ENCODE results near the gene SLX4IP. TPM values are rescaled to one million over a fixed set of nuclear protein-coding genes. Genes with fewer than 3 reads are reported as not detected.

The SLX4IP gene
- total and polyA plus RNA-seq, 2 of the 13 experiments (the other 11 are each of a cell fraction or from before 2014, with no cell fraction given) = 3.6 to 7.3 TPM

DNA sequence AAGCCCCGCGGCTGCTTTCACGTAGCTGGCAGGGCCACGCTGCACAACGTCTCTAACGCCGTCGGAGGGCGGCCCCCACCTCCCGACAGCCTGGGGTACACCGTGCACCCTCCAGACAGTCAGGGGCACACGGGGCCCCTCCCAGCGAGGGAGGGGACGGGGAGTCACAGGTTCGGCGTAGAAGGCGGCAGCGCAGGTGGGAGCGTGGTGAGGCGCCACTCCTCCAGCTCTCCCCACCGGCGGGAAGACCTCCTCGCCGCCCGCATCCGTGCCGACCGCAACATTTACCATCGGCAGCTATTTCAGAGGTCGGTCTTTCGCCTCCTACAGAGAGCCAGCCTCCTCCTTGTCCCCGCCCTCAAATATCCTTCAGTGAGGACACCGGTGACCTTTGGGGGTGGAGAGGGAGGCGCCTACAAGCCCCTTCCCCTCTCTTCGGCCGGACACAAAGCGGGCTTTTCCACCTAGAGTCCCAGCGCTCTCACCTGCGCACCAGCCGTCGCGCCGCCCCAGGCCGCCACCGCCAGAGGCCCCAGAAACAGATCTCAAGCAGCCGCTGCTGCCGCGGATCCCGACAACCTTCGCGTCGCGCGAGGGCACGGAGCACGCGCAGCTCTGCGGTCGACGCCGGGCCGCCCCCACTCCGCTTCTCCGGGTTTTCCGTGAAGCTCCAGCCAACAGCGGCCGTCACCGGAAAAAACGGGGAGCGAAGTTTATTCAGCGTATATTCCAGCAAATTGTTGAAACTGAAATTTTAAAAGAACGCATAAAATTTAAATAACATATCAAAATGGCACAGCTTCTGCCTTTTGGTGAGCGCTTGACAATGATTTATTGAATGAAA lies 1.3 kb upstream of the SLX4IP start, which contains the start of gene MKKS (continued):
- TF ChIP-seq NFIB (CRISPR knock-in tag; IDR thresholded peaks at IDR 0.05; ENCODE audit: borderline replicate concordance) (no peak), ZNF180 (CRISPR knock-in tag; IDR thresholded peaks at IDR 0.05; ENCODE audit: borderline replicate concordance, low read depth) (no peak), KDM3A (CRISPR knock-in tag; IDR thresholded peaks at IDR 0.05; ENCODE audit: low read depth) (peak; percentile 55), NRL (CRISPR knock-in tag; IDR thresholded peaks at IDR 0.05; ENCODE audit: borderline replicate concordance) (peak; percentile 78), ZNF589 (CRISPR knock-in tag; conservative IDR thresholded peaks at IDR 0.05) (peak; percentile 98), ZNF747 (CRISPR knock-in tag; IDR thresholded peaks at IDR 0.05; ENCODE audit: borderline replicate concordance) (peak; percentile 99), ZNF629 (CRISPR knock-in tag; conservative IDR thresholded peaks at IDR 0.05) (peak; percentile 51), MTF1 (CRISPR knock-in tag; IDR thresholded peaks at IDR 0.05) (peak; percentile 76; the same call in 1 of the 2 replicates), ZNF264 (CRISPR knock-in tag; IDR thresholded peaks at IDR 0.05) (peak; percentile 82; the same call in 1 of the 2 replicates), ZNF557 (CRISPR knock-in tag; IDR thresholded peaks at IDR 0.05) (peak; percentile 81; the same call in 1 of the 2 replicates), SIN3B (IDR thresholded peaks at IDR 0.05; ENCODE audit: low read length) (peak; percentile 73), ZNF207 (IDR thresholded peaks at IDR 0.05; ENCODE audit: borderline replicate concordance) (no peak), ZNF546 (CRISPR knock-in tag; conservative IDR thresholded peaks at IDR 0.05) (peak; percentile 74; the same call in 1 of the 2 replicates), KAT7 (CRISPR knock-in tag; IDR thresholded peaks at IDR 0.05; ENCODE audit: borderline replicate concordance) (peak; percentile 94)
- TF ChIP-seq, protein P1, sequence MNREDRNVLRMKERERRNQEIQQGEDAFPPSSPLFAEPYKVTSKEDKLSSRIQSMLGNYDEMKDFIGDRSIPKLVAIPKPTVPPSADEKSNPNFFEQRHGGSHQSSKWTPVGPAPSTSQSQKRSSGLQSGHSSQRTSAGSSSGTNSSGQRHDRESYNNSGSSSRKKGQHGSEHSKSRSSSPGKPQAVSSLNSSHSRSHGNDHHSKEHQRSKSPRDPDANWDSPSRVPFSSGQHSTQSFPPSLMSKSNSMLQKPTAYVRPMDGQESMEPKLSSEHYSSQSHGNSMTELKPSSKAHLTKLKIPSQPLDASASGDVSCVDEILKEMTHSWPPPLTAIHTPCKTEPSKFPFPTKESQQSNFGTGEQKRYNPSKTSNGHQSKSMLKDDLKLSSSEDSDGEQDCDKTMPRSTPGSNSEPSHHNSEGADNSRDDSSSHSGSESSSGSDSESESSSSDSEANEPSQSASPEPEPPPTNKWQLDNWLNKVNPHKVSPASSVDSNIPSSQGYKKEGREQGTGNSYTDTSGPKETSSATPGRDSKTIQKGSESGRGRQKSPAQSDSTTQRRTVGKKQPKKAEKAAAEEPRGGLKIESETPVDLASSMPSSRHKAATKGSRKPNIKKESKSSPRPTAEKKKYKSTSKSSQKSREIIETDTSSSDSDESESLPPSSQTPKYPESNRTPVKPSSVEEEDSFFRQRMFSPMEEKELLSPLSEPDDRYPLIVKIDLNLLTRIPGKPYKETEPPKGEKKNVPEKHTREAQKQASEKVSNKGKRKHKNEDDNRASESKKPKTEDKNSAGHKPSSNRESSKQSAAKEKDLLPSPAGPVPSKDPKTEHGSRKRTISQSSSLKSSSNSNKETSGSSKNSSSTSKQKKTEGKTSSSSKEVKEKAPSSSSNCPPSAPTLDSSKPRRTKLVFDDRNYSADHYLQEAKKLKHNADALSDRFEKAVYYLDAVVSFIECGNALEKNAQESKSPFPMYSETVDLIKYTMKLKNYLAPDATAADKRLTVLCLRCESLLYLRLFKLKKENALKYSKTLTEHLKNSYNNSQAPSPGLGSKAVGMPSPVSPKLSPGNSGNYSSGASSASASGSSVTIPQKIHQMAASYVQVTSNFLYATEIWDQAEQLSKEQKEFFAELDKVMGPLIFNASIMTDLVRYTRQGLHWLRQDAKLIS (CRISPR knock-in tag; IDR thresholded peaks at IDR 0.05) = no peak; the same call in 1 of the 2 replicates
- TF ChIP-seq, protein P2, sequence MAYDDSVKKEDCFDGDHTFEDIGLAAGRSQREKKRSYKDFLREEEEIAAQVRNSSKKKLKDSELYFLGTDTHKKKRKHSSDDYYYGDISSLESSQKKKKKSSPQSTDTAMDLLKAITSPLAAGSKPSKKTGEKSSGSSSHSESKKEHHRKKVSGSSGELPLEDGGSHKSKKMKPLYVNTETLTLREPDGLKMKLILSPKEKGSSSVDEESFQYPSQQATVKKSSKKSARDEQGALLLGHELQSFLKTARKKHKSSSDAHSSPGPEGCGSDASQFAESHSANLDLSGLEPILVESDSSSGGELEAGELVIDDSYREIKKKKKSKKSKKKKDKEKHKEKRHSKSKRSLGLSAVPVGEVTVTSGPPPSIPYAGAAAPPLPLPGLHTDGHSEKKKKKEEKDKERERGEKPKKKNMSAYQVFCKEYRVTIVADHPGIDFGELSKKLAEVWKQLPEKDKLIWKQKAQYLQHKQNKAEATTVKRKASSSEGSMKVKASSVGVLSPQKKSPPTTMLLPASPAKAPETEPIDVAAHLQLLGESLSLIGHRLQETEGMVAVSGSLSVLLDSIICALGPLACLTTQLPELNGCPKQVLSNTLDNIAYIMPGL (CRISPR knock-in tag; IDR thresholded peaks at IDR 0.05; ENCODE audit: borderline replicate concordance in 1 of 2, low read depth in 1 of 2) = peak; percentile 32 to 90; a peak in 3 of 4 replicates
- TF ChIP-seq, protein P3, sequence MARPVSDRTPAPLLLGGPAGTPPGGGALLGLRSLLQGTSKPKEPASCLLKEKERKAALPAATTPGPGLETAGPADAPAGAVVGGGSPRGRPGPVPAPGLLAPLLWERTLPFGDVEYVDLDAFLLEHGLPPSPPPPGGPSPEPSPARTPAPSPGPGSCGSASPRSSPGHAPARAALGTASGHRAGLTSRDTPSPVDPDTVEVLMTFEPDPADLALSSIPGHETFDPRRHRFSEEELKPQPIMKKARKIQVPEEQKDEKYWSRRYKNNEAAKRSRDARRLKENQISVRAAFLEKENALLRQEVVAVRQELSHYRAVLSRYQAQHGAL (CRISPR knock-in tag; IDR thresholded peaks at IDR 0.05; ENCODE audit: not compliant biosample characterization) = peak; percentile 95
- TF ChIP-seq, protein P4, sequence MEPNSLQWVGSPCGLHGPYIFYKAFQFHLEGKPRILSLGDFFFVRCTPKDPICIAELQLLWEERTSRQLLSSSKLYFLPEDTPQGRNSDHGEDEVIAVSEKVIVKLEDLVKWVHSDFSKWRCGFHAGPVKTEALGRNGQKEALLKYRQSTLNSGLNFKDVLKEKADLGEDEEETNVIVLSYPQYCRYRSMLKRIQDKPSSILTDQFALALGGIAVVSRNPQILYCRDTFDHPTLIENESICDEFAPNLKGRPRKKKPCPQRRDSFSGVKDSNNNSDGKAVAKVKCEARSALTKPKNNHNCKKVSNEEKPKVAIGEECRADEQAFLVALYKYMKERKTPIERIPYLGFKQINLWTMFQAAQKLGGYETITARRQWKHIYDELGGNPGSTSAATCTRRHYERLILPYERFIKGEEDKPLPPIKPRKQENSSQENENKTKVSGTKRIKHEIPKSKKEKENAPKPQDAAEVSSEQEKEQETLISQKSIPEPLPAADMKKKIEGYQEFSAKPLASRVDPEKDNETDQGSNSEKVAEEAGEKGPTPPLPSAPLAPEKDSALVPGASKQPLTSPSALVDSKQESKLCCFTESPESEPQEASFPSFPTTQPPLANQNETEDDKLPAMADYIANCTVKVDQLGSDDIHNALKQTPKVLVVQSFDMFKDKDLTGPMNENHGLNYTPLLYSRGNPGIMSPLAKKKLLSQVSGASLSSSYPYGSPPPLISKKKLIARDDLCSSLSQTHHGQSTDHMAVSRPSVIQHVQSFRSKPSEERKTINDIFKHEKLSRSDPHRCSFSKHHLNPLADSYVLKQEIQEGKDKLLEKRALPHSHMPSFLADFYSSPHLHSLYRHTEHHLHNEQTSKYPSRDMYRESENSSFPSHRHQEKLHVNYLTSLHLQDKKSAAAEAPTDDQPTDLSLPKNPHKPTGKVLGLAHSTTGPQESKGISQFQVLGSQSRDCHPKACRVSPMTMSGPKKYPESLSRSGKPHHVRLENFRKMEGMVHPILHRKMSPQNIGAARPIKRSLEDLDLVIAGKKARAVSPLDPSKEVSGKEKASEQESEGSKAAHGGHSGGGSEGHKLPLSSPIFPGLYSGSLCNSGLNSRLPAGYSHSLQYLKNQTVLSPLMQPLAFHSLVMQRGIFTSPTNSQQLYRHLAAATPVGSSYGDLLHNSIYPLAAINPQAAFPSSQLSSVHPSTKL (CRISPR knock-in tag; IDR thresholded peaks at IDR 0.05) = peak; percentile 60
